Measurements from ENCODE around the gene RPL37.
"Not testable (repeated sequence)": the region's sequence is repeated elsewhere in the genome, so short reads cannot be mapped to it uniquely, and the experiment has no call there.

RPL37 gene

GRCh38 chr5:40834849-40835787 is at the start of gene RPL37:
RPL37 (minus strand) TSS chr5:40835222; CDS start chr5:40835185, 37 bp downstream.
- peak; percentile 89 to 97 (median 93) for DNase-seq

DNA sequence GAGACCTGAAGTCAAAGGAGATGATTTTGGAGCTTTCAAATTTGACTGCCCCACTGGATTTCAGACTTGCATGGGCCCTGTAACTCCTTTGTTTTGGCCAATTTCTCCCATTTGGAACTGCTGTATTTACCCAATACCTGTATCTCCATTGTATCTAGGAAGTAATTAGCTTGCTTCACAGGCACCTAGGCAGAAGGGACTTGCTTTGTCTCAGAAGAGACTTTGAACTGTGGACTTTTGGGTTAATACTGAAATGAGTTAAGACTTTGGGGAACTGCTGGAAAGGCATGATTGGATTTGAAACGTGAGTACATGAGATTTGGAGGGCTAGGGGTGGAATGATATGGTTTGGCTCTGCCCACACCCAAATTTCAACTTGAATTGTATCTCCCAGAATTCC is 48.0 kb upstream of the RPL37 start:
- DNase-seq, result not testable (repeated sequence)

DNA sequence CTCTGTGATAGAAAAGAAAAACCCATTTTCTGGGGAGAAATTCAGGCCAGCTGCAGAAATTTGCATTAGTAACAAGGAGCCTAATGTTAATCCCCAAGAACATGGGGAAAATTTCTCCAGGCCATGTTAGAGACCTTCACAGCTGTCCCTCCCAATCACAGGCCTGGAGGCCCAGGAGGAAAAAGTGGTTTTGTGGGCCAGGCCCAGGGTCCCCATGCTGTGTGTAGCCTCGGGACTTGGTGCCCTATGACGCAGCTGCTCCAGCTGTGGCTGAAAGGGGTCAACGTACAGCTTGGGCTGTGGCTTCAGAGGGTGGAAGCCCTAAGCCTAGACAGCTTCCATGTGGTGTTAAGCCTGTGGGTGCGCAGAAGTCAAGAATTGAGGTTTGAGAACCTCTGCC is 47.3 kb upstream of the RPL37 start:
- no peak for DNase-seq

- DNase-seq, result peak in 1 of 3 experiments; percentile 51
Measured at GRCh38 chr5:40879163-40879942, 44.3 kb upstream of the RPL37 start.

- no peak for DNase-seq
Measured at GRCh38 chr5:40877371-40877988, 42.5 kb upstream of the RPL37 start.

DNA sequence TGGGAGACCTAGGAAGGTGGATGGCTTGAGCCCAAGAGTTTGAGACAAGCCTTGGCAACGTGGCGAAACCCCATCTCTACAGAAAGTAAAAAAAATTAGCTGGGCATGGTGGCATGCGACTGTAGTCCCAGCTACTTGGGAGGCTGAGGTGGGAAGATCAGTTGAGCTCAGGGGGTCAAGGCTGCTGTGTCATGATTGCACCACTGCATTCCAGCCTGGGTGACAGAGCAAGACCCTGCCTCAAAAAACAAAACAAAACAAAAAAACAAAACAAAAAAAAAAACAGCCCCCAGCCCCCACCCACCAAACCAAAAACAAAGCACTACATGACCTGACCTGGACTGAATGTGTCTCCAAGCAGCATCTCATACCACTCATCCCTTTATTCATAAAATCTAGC is 40.9 kb upstream of the RPL37 start:
- DNase-seq, result no peak

DNA sequence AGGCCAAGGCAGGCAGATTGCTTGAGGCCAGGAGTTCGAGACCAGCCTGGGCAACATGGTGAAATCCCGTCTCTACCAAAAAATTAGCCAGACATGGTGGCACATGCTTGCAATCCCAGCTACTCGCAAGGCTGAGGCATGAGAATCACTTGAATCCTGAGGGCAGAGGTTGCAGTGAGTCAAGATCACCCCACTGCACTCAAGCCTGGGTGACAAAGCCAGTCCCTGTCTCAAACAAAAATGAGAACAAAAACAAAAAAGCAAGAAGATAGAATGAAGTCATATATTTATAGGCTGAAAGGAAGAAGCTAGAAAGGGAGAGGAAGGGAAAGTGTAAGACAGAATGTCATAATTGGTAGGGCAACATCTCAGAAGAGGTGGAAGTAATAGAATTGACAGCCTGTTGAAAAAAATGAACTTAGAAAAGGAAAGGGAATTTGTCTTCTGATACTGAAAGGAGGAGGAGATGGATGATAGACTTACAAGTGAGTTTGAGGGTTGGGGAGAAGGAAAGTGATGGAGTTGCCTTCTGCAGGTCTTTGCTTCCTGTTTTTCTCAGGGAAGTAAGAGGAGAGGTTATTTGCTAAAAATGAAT is 38.4 kb upstream of the RPL37 start:
- DNase-seq, result no peak

GRCh38 chr5:40872253-40872652 is 37.2 kb upstream of the RPL37 start:
- DNase-seq, result not testable (repeated sequence)

DNA sequence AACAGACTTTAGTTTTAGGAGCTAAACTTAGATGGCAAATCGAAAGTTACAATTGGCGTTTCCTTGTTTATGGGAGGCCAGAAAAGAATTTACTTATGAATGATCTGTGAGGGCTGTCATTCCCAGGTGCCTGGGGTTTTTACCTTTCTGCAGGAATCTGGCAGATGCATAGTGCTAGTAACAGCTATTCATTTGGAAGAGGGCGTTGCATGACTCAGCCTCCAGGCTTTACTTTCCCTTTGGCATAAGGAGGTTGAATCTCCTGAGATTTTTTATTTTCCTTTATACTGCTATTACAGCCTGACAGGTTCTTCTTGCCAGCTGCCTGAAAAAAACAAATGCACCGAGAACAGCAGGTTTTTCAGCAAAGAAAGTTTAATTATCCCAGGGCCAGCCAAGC is 36.2 kb upstream of the RPL37 start:
- no peak for DNase-seq

DNA sequence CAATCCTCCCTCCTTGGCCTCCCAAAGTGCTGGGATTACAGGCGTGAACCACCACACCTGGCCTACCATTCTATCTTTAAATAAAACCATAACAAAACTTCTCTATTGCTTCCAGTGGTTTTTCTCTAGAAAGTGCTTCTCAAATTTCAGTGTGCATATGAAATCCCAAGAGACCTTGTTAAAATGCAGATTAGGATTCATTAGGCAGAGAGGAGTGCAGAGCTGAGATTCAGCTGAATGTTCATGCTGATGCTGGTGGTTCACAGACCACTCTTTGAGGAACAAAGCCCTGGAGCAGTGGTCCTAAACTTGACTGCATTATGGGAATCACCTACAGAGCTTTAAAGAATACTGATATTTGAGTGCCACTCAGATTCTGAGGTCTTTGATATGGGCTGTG is 34.4 kb upstream of the RPL37 start:
- no peak for DNase-seq

GRCh38 chr5:40866844-40867243 is 31.8 kb upstream of the RPL37 start:
- no peak for DNase-seq

GRCh38 chr5:40865004-40865403 is 30.0 kb upstream of the RPL37 start:
- DNase-seq, result not testable (repeated sequence)

- DNase-seq, result no peak
Measured at GRCh38 chr5:40860711-40861110, 25.7 kb upstream of the RPL37 start.

GRCh38 chr5:40853632-40854192 is 18.7 kb upstream of the RPL37 start:
- peak in 1 of 3 experiments; percentile 12 for DNase-seq

- no peak for DNase-seq
Measured at GRCh38 chr5:40847525-40847924, 12.5 kb upstream of the RPL37 start.

DNA sequence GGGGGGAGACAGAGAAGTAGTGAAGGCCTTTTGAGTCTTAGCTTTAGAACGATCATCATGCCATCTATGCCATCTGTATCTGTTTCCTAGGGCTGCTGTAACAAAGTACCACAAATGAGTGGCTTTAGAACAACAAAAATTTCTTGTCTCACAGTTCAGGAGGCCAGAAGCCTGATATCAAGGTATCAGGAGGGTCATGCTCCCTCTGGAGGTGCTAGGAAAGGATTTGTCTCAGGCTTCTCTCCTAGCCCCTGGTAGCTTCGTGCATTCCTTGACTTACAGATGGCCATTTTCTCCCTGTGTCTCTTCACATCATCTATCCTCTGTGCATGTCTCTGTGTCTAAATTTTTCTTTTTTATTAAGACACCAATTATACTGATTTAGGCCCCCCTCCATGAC is 11.3 kb upstream of the RPL37 start:
- no peak for DNase-seq

DNA sequence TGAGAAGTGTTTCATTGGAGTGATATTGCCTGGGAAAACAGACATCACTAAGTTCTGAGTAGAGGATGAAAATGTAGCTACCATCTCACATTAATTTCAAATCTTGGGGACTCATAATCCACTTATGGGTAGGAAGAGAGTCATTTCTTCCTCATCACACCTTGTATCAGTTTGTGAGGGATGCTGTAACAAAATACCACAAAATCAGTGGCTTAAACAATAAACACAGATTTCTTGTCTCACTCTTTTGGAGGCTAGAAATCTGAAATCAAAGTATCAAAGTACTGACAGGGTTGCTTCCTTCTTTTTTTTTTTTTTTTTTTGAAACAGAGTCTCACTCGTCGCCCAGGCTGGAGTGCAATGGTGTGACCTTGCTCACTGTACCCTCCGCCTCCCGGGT is 9.5 kb upstream of the RPL37 start:
- DNase-seq, result no peak

DNA sequence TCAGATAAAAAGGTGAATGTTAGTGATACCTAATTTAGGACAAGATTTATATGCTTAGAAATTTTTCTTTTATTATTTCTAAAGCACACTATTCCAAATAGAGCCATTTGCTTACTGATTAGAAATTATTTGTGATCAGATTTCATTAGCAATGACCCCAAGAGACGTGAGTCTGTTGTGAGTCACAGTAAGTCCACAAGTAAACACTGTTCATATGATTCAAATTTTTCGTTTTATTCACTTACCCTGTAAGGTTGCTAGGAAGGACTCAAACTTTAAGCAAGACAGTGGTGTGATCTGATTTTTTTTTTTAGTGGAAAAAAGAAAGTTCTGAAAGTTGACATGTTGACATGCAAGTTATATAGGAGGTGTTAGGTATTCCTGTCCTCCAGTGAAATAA is 7.3 kb upstream of the RPL37 start:
- no peak for DNase-seq

DNA sequence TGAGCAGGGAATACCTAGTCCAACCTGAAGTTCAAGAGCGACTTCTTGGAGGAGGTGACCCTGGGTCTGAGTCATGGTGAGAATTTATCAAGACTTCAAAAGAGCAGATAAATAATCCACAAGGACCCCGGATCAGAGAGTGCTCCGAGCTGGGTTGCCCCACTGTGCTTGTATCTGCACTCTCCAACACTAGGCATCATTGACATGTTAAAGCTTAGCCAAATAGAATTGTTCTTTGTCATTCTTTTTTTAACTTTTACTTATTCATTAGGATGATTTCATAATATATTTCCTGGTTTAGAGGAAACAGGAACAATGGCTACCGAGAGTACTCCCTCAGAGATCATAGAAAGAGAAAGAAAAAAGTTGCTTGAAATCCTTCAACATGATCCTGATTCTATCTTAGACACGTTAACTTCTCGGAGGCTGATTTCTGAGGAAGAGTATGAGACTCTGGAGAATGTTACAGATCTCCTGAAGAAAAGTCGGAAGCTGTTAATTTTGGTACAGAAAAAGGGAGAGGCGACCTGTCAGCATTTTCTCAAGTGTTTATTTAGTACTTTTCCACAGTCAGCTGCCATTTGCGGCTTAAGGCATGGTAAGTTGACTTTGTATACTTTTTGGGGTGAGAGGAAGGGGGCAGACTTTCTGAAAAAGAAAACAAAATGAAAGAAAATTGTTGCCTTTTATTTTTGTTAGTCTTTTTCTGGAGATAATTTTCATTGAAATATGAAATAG is 6.2 kb upstream of the RPL37 start, which contains the start of gene CARD6:
TSS of gene CARD6 (plus strand) at position 300 of the 738 bp plus-strand sequence. CDS start at position 316, 16 bp downstream.
- no peak for DNase-seq

- no peak for DNase-seq
Measured at GRCh38 chr5:40838086-40838485, 3.1 kb upstream of the RPL37 start.

DNA sequence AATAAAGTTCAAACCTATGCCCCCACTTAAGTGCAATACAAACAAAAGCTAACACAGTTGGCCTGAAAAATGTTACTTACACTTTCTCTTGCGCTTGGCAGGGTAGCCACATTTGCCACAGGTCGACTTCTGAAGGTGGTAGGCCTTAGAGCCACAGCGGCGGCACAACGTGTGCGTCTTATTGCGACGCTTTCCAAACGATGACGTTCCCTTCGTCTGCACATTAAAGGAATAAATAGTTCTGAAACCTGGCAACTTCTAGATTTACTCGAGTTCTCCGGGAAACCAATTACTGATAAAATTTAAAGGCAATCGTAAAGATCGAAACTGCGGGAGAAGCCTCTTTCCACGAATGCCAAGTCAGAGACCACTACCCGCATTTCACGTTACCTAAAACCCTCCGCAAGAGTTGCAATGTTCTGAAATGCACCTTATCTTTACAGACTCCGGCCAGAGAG is 602 bp downstream of the RPL37 start:
- DNase-seq, result peak in 1 of 3 experiments; percentile 80
